NCI-H2081 treated with DMSO at 0.1 percent for 48 hours (cell line): ENCODE results near the gene TMC7.

Source experiments
- DNase-seq: peaks from one replicate; lab custom pipeline; 2025; lab: John Stamatoyannopoulos, UW

The TMC7 gene

DNA sequence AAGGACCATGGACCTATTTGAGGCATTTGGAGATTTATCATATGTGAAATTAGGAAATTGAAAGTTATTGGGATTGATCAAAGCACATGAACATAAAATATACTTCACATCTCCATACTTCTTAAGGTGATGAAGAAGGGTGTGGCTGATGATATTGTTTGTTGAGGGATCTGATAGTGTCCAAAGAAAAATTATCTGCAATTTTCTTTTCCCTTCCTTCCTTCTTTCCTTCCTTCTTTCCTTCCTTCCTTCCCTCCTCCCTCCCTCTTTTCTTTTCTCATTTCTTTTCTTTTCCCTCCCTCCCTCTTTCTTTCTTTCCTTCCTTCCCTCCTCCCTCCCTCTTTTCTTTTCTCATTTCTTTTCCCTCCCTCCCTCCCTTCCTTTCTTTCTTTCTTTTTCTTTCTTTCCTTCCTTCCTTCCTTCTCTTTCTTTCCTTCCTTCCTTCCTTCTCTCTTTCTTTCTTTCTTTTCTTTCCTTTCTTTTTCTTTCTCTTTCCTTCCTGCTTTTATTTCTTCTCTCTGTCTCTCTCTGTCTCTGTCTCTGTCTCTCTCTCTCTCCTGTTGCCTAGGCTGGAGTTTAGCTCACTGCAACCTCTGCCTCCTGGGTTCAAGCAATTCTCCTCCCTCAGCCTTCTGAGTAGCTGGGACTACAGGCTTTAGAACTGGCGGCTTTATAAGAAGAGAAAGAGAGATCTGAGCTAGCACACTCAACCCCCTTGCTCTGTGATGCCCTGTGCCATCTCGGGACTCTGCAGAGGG is 109.1 kb downstream of the TMC7 start:
- no peak for DNase-seq

DNA sequence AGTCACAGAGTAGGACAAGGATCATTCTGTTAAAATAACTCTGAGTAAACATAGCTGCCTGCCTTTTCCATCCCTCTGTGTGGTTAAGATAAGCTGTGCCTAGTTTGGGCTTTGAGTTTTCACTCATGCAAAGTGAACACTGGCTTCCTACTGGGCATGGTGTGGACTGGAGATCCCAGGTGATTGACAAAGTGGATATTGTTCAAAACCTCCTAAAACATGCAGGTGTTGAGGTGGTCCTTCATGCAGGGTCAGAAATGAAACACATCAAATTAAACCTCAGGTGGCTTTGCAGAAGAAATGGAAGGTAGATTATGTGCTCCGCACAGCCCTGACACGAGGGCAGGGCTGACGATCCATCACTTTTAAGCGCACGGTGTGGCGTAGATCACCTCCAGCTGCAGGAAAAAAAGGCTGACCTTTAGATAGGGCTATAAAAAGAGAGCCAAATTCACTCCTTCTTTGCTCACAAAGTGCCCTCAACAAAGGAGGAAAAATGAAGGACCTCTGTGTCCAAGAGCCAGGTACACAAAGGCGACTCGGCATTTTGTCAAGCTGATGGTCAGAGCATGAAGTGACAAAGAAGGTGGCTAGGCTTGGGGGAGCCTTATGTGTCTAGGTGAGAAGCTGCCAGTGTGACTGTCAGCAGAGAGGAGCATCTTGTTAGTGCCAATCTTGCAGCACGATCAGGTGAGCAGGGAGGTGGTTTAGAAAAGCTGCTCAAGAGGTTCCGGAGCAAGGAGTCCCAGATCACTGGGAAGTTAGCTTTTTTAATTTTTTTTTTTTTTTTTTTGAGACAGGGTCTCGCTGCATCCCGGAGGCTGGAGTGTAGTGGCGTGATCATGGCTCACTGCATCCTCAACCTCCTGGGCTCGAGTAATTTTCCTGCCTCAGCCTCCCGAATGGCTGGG is 110.2 kb downstream of the TMC7 start:
- DNase-seq, result no peak

DNA sequence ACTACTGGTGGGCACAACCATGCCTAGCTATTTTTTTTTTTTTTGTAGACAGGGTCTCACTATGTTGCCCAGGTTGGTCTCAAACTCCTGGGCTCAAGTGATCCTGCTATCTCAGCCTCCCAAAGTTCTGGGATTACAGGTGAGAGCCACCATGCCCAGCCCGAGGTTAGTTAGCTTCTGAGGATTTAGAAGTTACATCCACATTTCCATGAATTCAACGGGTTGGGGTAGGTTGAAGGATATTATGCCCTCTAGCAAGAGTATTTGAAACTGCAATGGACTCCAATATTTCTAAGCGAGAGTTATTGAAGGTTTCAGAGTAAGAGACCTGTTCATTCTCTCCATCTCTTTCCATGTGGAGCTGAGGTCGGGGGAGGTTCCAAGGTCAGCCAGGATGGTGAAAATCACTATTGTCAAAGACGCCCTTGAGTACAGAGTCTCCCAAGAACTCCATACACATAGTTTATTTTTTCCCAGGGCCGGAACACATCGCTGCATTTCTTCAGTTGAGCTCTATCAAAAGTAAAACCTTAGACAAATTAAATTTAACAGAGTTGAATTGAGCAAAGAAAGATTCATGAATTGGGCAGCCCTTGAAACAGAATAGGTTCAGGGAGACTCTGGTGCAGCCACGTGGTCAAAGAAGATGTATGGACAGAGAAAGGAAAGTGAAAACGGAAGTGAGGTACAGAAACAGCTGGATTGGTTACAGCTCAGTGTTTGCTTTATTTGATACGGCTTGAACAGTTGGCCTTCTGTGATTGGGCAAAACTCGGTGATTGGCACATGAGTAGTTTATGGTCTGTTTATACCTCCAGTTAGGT is 111.0 kb downstream of the TMC7 start:
- DNase-seq, result no peak

DNA sequence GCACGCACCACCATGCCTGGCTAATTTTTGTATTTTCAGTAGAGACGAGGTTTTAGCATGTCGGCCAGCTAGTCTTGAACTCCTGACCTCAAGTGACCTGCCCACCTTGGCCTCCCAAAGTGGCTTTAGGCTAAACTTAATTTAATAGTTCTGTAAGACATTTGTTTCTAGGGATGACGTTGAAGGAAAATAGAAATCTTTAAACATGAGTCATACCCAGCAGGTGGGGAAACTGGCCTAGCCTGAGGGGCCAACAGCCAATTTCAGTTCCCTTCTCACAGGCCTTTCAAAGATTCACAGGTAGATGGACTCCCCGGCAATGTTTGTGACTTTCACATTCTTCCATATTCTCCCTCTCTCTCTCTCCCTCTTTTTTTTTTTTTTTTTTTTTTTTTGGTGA is 111.9 kb downstream of the TMC7 start:
- DNase-seq, result no peak

DNA sequence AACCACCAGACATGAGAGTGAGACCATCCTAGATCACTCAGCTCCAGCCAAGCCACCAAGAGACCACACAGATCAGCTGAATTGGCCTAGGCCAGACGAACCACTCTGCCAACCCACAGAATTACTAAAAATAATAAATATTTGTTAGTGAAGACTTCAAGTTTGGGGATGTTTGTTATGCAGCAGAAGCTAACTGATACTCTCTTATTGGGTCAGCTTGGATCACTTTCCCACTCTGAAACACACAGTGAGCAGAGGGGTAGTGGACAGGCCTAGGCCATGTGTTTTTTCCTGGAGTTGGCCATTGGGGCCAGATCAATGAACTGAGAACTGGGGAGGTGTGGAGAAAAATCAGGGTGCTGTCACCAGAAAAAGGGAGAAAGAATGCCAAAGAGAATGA is 114.4 kb downstream of the TMC7 start:
- no peak for DNase-seq

DNA sequence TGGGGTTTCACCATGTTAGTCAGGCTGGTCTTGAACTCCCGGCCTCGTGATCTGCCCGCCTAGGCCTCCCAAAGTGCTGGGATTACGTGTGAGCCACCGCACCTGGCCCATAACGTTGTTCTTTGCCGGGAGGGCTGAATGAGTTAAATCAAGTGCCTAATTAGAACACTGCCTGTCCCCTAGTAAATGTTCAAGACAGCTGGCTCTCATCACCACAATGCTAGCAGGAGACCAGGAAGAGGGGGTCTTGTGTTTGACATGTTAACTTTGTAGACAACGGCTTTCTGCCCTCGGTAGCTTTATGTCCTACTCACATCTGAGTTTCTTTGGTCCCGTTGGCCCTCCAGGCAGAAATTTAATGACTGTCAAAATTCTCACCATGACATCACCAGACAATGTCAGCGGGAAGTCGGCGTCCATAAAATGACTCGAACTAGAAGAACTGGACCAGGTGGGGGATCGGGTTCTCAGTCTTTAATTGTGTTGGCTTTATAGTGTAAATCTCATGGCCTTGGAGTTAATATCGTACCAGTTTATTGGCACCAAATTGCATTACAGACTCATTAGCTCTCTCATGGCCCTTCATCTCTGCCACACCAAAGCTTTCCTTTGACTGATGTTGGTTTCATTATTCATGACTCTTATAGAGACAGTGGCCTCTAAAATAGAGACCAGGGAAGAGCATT is 118.6 kb downstream of the TMC7 start:
- DNase-seq, result no peak

- DNase-seq, result no peak
Observed at GRCh38 chr16:19104607-19105006, 120.9 kb downstream of the TMC7 start.

DNA sequence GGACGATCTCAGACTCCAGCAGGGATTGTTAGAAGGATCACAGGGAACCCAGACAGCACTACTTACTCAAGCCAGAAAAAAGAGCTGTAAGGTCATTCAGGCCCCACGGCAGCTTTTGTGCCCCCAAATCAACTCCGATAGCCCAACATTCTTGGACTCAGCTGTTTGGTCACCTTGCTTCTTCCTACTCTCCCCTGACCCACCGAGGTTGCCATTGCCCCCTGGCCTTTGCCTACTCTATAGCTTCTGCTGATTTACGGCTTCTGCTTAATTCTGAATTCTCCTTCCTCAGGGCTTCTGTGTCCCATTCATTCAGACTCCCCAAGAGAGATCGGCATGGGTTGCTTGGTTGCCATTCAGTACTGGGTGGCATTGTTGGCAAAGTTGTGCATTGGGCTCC is 121.4 kb downstream of the TMC7 start:
- DNase-seq, result no peak

DNA sequence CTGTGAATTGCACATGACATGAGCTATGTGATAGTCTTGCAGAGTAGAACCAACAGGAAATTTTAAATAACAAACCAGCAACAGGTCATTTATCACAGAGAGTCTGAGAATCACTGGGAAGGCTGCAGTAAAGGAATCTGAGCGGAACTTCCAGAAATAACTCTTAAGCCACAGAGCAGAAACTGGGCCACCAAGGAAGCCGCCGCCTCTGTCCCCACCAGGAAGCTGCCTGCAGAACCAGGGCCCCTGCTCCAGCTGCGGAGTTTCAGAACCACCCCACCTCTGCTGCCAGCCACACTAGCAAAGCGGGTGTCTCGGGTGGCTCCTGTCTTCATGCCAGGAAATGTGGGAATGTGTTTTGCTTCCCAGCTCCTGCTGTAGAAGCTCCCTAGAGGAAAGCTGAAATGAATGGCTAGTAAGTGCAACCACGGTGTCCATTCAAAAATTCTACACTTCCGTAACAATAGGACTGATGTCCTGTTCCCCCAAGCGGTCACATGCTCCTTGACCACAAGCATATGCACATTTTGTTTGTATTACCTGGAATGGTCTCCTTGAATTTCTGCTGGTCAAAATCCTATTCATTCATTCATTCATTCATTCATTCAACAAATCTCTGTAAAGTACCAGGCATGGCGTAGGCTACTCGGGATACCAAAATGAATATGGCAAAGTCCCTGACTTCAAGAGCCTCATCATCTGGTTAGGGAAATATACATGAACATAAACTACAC is 122.3 kb downstream of the TMC7 start:
- DNase-seq, result no peak

GRCh38 chr16:19106625-19107020 is 122.9 kb downstream of the TMC7 start:
- DNase-seq, result no peak

GRCh38 chr16:19108409-19109287 is 124.9 kb downstream of the TMC7 start:
- DNase-seq, result no peak

- DNase-seq, result no peak
Observed at GRCh38 chr16:19109288-19109664, 125.5 kb downstream of the TMC7 start.

GRCh38 chr16:19110537-19111360 is 127.0 kb downstream of the TMC7 start:
- no peak for DNase-seq

DNA sequence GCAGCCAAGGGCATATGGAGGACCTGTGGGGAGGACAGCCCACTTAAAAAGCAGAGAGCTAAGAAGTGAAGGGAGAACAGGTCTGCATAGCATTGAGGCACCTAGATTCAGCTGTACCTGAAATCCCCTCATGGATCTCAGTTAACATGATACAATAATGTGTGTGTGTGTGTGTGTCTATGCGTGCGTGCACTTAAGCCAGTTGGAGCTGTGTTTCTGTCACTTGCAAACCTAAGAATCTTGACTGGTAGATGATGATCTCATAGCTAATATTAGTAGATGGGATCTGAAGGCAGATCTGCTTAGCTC is 128.3 kb downstream of the TMC7 start:
- no peak for DNase-seq
